Measurements from ENCODE around the gene ASF1B. TPM values are rescaled to one million over a fixed set of nuclear protein-coding genes. Genes with fewer than 3 reads are reported as not detected.

The ASF1B gene
- polyA plus RNA-seq, 1 donor from 2014 or later, result 1.9 TPM

- H3K27ac Mint-ChIP-seq, result no peak overlapping the region
- no peaks in the 10 kb centered on the region for H3K36me3 Mint-ChIP-seq
- no peaks in the 10 kb centered on the region for H3K27me3 Mint-ChIP-seq
- H3K9me3 Mint-ChIP-seq, result peaks cover 0 to 3% (median 0%) of the 10 kb centered on the region in 3 donors
- H3K4me3 Mint-ChIP-seq, result no peak overlapping the region
- H3K4me1 Mint-ChIP-seq, result peaks cover 4 to 11% (median 6%) of the 10 kb centered on the region in 3 donors
Observed at GRCh38 chr19:14096272-14096992, 40.0 kb downstream of the ASF1B start.

- peaks cover 0 to 3% (median 0%) of the 10 kb centered on the region in 3 donors for H3K9me3 Mint-ChIP-seq
- peak overlapping the region; percentile 24 to 88 (median 71) for H3K27ac Mint-ChIP-seq
- peaks cover 4 to 12% (median 9%) of the 10 kb centered on the region in 3 donors for H3K4me1 Mint-ChIP-seq
- H3K4me3 Mint-ChIP-seq, result peak overlapping the region in 1 of 4 donors; percentile 86
- no peaks in the 10 kb centered on the region for H3K36me3 Mint-ChIP-seq
- H3K27me3 Mint-ChIP-seq, result no peaks in the 10 kb centered on the region
Observed at GRCh38 chr19:14094854-14095253, 41.5 kb downstream of the ASF1B start.

DNA sequence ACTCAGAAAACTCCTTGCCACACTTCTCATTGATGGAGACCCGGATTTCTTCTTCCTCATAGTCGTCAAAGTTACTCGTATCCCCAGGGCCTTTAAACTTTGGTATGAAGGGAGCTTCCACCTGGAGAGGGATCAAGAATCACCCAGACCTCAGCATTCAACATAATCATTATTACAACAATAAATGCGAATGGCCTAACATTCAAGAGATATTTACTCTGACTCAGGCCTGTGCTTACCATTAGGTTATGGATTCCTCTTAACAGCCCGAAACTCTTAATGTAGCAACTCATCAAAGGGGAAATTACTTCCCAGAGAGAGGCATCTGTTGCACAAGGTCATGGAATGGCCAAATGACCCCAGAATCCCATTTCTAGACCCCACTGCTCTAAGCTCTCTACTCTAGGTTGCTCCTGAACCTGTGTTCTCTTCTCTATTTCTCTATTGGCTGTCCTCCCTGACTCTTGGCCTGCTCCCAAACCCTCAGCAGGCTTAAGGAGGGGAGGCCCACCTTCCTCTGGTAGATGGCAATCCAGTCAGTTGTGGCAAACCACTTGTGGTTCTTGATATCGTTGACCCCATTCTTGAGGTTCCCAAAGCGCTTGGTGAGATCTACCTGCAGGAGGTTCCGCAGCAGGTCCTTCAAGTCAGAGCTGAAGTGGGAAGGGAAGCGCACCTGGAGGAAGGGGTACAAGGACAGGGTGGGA lies 43.1 kb downstream of the ASF1B start:
- peaks cover 9 to 16% (median 15%) of the 10 kb centered on the region in 3 donors for H3K4me1 Mint-ChIP-seq
- H3K27ac Mint-ChIP-seq, result peak overlapping the region in 2 of 3 donors; percentile 35 to 81
- peaks cover 0 to 3% (median 0%) of the 10 kb centered on the region in 3 donors for H3K9me3 Mint-ChIP-seq
- no peaks in the 10 kb centered on the region for H3K36me3 Mint-ChIP-seq
- H3K4me3 Mint-ChIP-seq, result peak overlapping the region; percentile 3 to 84 (median 64)
- no peaks in the 10 kb centered on the region for H3K27me3 Mint-ChIP-seq

DNA sequence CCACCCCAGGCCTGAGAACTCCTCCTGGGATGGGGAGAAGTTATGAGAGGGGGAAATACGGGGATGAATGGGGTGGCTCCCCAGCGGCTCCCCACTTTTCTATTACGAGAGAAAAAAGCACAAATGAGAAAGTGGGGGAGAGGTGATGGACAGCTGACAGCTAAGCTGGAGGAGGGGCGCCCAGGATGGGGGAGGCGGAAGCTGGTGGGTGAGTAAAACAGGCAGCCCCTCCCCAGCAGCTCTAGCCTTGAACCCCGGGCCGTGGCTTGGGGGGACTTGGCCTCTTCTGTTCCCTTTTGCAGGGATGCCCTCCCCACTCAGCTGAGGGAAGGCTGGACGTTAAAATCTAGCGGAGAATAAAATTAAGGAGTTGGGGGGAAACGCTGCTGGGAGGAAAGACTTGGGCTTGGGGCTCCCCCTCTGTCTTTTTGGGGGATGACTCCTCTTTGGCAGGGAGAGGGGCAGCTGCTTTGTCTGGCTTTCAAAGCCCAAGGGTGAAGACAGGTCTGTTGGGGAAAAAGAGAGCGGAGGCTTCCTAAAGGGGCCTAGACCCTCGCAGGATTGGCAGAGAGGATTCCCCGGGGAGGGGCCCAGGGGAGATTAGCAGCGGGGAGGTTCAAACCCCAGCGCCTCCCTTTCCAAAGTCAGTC lies 44.5 kb downstream of the ASF1B start:
- H3K27me3 Mint-ChIP-seq, result no peaks in the 10 kb centered on the region
- peaks cover 0 to 3% (median 0%) of the 10 kb centered on the region in 3 donors for H3K9me3 Mint-ChIP-seq
- no peaks in the 10 kb centered on the region for H3K36me3 Mint-ChIP-seq
- H3K4me3 Mint-ChIP-seq, result peak overlapping the region; percentile 99 to 100 (median 100)
- peak overlapping the region; percentile 100 for H3K27ac Mint-ChIP-seq
- H3K4me1 Mint-ChIP-seq, result peaks cover 9 to 16% (median 15%) of the 10 kb centered on the region in 3 donors

DNA sequence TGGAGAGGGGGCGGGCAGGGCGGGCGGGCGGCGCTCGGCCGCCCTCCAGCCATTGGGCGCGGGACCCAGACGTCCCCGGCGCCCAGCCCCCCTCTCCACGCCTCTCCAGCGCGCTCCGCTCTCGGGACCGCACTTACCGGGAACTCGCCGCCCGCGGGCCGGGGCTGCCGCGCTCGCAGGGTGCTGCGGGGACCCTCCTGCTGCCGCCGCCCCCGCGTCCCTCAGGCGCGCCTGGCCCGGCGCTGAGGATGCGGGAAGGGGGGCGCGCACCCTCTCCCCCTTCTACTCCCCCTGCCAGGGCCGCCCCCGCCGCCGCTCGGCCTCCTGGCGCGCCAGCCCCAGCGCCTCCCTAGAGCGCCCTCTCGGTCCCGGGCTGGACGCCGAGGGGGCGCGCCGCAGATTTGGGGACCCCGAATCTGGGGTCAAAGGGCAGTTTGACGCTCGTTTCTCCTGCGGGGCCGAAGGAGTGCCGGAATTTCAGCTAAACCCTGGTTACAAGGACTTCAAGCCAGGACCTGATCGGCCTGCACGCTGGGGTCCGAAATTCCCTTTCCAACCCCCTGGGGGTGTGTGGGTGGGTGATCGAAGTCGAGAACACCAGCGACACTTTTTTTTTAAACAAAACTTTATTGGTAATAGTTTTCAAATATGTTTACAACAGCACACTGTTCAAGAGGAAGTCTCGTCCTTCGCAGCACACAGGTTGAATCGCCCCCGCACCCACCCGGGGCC lies 45.1 kb downstream of the ASF1B start:
- H3K27me3 Mint-ChIP-seq, result no peaks in the 10 kb centered on the region
- H3K36me3 Mint-ChIP-seq, result no peaks in the 10 kb centered on the region
- H3K4me3 Mint-ChIP-seq, result peak overlapping the region; percentile 99 to 100 (median 100)
- peaks cover 0 to 3% (median 0%) of the 10 kb centered on the region in 3 donors for H3K9me3 Mint-ChIP-seq
- H3K27ac Mint-ChIP-seq, result peak overlapping the region; percentile 100
- peaks cover 9 to 16% (median 15%) of the 10 kb centered on the region in 3 donors for H3K4me1 Mint-ChIP-seq

DNA sequence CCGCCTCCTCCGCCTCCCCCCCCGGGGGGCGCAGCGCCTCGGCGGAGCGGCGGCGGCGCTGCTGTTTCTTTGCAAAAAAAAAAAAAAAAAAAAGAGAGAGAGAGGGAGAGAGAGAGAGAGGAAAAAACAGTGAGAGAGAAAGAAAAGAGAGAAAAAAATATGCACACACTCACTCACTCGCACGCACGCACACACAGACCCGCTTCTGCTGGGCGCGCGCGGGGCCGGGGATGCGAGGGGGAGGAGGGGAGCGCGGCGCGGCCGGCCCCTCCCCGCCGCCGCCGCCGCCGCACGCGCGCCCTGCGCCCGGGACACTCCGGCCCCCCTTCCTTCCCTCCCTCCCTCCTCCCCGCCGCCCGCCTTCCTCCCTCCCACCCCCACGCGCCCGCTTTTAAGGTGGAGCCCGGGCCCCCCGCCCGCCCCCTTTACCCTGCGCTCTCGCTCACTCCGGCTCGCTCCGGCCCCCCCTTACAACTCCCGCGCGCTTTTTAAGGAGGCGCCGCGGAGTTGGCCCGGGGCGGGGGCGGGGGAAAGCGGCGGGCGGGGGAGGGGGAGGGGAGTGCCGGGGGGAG lies 45.8 kb downstream of the ASF1B start, which contains the start of gene SAMD1:
Gene SAMD1 (minus strand): TSS at position 243 of the 572 bp plus-strand sequence.
- Mint-ChIP-seq H3K4me3 (peak within 1 kb of the TSS; percentile 99 to 100 (median 100)), H3K27me3 (no peaks in the 10 kb centered on the region), H3K36me3 (no peaks in the 10 kb centered on the region), H3K27ac (peak within 1 kb of the TSS; percentile 100), H3K4me1 (peaks cover 9 to 16% (median 15%) of the 10 kb centered on the region in 3 donors), H3K9me3 (peaks cover 0 to 3% (median 0%) of the 10 kb centered on the region in 3 donors)

DNA sequence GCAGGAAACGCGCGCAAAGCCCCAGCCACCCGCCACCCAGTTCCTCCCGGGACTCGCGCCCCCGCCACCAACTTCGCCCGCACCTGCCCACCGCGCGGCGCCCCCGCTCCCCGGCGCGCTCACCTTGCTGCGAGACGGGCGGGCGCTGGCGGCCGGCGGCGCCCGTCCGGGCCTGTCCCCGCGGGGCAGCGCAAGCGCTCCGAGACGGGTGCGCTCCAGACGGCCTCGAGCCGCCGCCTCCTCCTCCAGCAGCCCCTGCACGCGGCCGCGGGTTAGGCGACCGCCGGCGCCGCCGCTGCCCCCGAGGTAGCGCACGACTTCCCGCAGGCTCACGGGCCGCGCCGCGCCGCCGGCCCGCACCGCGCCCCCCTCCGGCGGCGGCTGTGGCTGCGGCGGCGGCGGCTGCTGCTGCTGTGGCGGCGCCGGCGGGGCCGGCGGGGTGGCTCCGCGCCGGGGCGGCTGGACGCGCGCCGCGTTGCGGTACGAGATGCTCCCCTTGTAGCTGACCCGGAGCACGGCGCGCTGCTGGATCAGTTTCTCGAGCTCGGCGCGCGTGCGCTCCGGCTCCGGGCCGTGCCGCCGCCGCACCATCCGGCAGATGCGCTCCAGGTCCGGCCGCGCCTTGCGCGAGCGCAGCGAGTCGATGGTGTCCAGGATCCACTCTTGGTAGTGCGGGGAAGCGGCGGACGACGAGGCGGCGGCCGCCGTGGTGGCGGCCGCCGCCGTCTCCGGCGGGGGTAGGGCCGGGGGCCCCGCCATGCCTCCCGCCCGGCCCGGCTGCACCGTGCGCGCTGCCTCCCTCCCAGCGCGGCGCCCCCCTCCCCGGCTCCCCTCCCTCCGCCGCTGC lies 46.5 kb downstream of the ASF1B start:
- no peaks in the 10 kb centered on the region for H3K27me3 Mint-ChIP-seq
- peak overlapping the region; percentile 95 to 97 (median 96) for H3K27ac Mint-ChIP-seq
- peaks cover 0 to 3% (median 1%) of the 10 kb centered on the region in 3 donors for H3K9me3 Mint-ChIP-seq
- no peaks in the 10 kb centered on the region for H3K36me3 Mint-ChIP-seq
- H3K4me3 Mint-ChIP-seq, result peak overlapping the region; percentile 86 to 93 (median 92)
- H3K4me1 Mint-ChIP-seq, result peaks cover 9 to 16% (median 15%) of the 10 kb centered on the region in 3 donors

GRCh38 chr19:14089412-14089661 lies 47.1 kb downstream of the ASF1B start:
- Mint-ChIP-seq H3K9me3 (peaks cover 0 to 3% (median 1%) of the 10 kb centered on the region in 3 donors), H3K36me3 (no peaks in the 10 kb centered on the region), H3K4me3 (peak overlapping the region; percentile 86 to 93 (median 92)), H3K27me3 (no peaks in the 10 kb centered on the region), H3K4me1 (peaks cover 8 to 16% (median 15%) of the 10 kb centered on the region in 3 donors), H3K27ac (peak overlapping the region; percentile 95 to 97 (median 96))

DNA sequence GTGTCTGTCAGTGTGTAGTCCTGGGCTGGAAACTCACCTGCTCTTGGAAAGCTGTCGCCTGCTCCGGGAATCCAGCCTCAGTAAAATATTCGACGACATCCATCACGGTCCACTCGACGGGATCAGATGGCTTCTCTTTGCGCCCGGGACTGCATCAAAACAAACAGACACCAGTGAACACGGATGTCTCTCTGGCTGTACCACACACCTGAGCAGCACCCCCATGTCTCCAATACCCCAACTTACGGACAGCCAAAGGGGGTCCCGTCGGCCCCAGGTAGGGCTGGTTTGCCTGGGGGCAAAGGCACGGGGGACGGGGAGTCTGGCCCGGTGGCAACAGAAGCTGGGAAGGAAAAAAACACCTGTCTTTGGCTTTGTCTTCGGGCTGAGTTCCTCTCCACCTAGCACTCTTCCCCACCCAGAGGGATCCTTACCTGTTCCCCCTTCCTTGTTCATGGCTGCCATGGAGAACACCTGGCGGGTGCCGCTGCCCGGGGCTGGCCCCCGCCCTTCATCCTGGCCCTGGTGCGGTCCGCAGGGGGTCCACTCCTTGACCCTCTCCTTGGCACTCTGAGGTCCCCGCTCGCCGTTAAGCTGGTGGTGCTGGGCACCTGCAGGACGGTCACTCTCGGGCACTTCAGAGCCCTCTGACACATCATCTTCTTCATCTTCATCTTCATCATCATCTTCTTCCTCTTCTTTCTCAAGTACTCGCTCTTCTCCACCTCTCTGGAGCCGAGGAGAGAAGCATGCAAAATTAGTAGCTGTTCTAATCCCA lies 47.6 kb downstream of the ASF1B start:
- H3K36me3 Mint-ChIP-seq, result no peaks in the 10 kb centered on the region
- H3K4me1 Mint-ChIP-seq, result peaks cover 8 to 16% (median 15%) of the 10 kb centered on the region in 3 donors
- peak overlapping the region; percentile 95 to 97 (median 96) for H3K27ac Mint-ChIP-seq
- H3K27me3 Mint-ChIP-seq, result no peaks in the 10 kb centered on the region
- peak overlapping the region; percentile 86 to 93 (median 92) for H3K4me3 Mint-ChIP-seq
- H3K9me3 Mint-ChIP-seq, result peaks cover 0 to 3% (median 1%) of the 10 kb centered on the region in 3 donors

DNA sequence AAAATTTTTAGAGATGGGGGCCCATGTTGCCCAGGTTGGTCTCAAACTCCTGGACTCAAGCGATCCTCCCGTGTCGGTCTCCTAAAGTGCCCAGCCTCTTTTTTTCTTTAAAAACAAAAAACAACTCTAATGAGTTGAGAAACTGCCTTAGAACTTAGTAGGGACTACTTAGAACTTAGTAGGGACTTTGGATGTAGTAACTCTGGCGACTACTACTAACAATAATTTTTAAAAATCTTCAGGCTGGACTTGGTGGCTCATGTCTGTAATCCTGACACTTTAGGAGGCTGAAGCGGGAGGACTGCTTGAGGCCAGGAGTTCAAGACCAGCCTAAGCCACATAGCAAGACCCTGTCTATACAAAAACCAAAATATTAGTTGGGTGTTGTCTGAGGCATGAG lies 50.3 kb downstream of the ASF1B start:
- Mint-ChIP-seq H3K4me1 (peaks cover 6 to 10% (median 7%) of the 10 kb centered on the region in 3 donors), H3K4me3 (peak overlapping the region in 1 of 4 donors; percentile 78), H3K9me3 (peaks cover 0 to 1% (median 0%) of the 10 kb centered on the region in 3 donors), H3K27ac (peak overlapping the region in 1 of 3 donors; percentile 48), H3K36me3 (no peaks in the 10 kb centered on the region), H3K27me3 (no peaks in the 10 kb centered on the region)

DNA sequence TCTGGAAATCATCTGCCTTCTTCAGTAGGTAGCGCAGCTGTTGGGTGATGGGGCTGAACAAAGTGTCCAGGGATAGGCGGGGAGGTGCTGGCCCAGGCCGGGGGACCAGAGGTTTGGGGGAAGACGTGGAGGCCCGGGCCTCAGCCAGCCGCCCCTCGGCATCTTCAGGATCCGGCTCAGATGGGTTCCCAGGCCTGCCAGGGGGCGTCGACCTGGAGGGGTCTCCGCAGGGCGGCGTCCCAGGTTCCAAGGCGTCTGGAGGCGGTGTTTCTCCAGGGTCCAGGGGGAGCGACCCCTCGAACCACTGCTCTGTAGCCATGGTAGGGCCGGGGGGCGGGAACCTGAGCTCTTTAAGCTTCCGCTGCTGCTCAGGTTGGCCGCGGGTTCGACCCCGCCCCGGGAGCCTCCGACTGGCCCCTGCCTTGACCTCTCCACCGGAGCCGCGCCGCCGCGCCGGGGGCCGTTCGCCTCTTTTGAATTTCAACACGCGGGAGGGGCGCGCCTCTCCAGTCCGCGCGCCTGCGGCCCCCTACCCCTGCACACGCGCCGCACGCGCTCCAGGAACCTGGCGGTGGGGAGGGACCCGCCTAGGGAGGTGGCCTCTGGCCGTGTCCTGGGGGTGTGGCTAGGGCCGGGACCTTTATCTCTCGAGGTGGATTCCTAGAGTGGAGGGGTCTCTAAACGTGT lies 50.9 kb downstream of the ASF1B start, which contains the start of gene C19orf67:
Gene C19orf67 (minus strand): TSS at position 475 of the 687 bp plus-strand sequence. CDS start 156 bp downstream, at position 319.
- Mint-ChIP-seq H3K27me3 (no peaks in the 10 kb centered on the region), H3K9me3 (peaks cover 0 to 1% (median 0%) of the 10 kb centered on the region in 3 donors), H3K4me1 (peaks cover 9 to 11% (median 9%) of the 10 kb centered on the region in 3 donors), H3K27ac (peak within 1 kb of the TSS in 1 of 3 donors; percentile 48), H3K4me3 (peak within 1 kb of the TSS in 1 of 4 donors; percentile 78), H3K36me3 (no peaks in the 10 kb centered on the region)

DNA sequence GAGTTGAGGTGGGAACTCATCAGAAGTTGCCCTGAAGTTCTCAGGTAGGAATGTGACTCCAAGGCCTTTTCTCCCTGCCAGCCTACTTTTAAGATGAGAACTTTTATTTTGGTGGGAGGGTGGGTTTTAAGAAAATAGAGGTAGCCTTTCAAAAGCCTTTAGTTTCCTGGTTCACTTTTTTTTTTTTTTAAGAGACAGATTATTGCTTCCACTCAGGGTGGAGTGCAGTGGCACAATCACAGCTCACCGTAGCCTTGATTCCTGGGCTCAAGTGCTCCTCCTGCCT lies 53.8 kb downstream of the ASF1B start:
- H3K4me1 Mint-ChIP-seq, result peaks cover 4 to 7% (median 5%) of the 10 kb centered on the region in 3 donors
- H3K27ac Mint-ChIP-seq, result peak overlapping the region in 1 of 3 donors; percentile 68
- peaks cover 0 to 1% (median 0%) of the 10 kb centered on the region in 3 donors for H3K9me3 Mint-ChIP-seq
- H3K27me3 Mint-ChIP-seq, result no peaks in the 10 kb centered on the region
- H3K36me3 Mint-ChIP-seq, result no peaks in the 10 kb centered on the region
- peak overlapping the region in 3 of 4 donors; percentile 67 to 98 (median 87) for H3K4me3 Mint-ChIP-seq
